GM21786 (cell line): ENCODE results near the gene ELN.
"Not testable (repeated sequence)": the region's sequence is repeated elsewhere in the genome, so short reads cannot be mapped to it uniquely, and the experiment has no call there.

Experiments
- ATAC-seq: cut with Tn5 transposase; IDR thresholded peaks from one replicate; pipeline ENCODE4 v1.9.1; 2021; ENCODE audit not compliant: unreplicated experiment

The ELN gene

GRCh38 chr7:74040791-74041520 is 13.0 kb downstream of the ELN start:
- ATAC-seq: no peak

- no peak for ATAC-seq
Measured at GRCh38 chr7:74042746-74043522, 15.0 kb downstream of the ELN start.

- ATAC-seq: no peak
Measured at GRCh38 chr7:74043523-74043951, 15.6 kb downstream of the ELN start.

GRCh38 chr7:74044366-74045350 is 16.7 kb downstream of the ELN start:
- no peak for ATAC-seq

GRCh38 chr7:74046581-74046980 is 18.6 kb downstream of the ELN start:
- ATAC-seq: not testable (repeated sequence)

- ATAC-seq: no peak
Measured at GRCh38 chr7:74047804-74048380, 19.9 kb downstream of the ELN start.

GRCh38 chr7:74048999-74049599 is 21.1 kb downstream of the ELN start:
- no peak for ATAC-seq

- ATAC-seq: no peak
Measured at GRCh38 chr7:74049997-74050798, 22.2 kb downstream of the ELN start.

- ATAC-seq: no peak
Measured at GRCh38 chr7:74051193-74051592, 23.2 kb downstream of the ELN start.

- no peak for ATAC-seq
Measured at GRCh38 chr7:74051629-74052410, 23.8 kb downstream of the ELN start.

GRCh38 chr7:74052628-74053027 is 24.7 kb downstream of the ELN start:
- no peak for ATAC-seq

- ATAC-seq: no peak
Measured at GRCh38 chr7:74053589-74054186, 25.7 kb downstream of the ELN start.

GRCh38 chr7:74056096-74056915 is 28.3 kb downstream of the ELN start:
- no peak for ATAC-seq

GRCh38 chr7:74057216-74057925 is 29.4 kb downstream of the ELN start:
- ATAC-seq: no peak

- no peak for ATAC-seq
Measured at GRCh38 chr7:74057987-74058386, 30.0 kb downstream of the ELN start.

- no peak for ATAC-seq
Measured at GRCh38 chr7:74058486-74058885, 30.5 kb downstream of the ELN start.

- ATAC-seq: no peak
Measured at GRCh38 chr7:74059037-74059436, 31.1 kb downstream of the ELN start.
